HL-60 (cell line): ENCODE data around the gene KIF26A.

ENCODE experiments used
- DNase-seq, 2 experiments: peaks; one replicate each; pipeline ENCODE4 v3.0.0-alpha.2; 2010 to 2020; ENCODE audit warnings: low read depth in 1 of 2, low spot score in 1 of 2
- H3K27ac ChIP-seq: fragments of 250-450 bp; sonication (Bioruptor Pico); replicated peaks from 2 replicates; pipeline ENCODE4 v1.5.1; 2020; ENCODE audit warnings: mild to moderate bottlenecking, moderate library complexity
- H3K27me3 ChIP-seq: fragments of 250-450 bp; sonication (Bioruptor Pico); 2 replicates; pipeline ENCODE4 v1.5.1; 2021; ENCODE audit warnings: mild to moderate bottlenecking, moderate library complexity; ENCODE audit not compliant: insufficient read depth, poor library complexity, severe bottlenecking
- H3K4me3 ChIP-seq: replicated peaks from 2 replicates; pipeline ENCODE4 v1.5.1; 2011; ENCODE audit warnings: mild to moderate bottlenecking, control low read depth, low read length; ENCODE audit not compliant: insufficient read depth
- CTCF ChIP-seq: IDR thresholded peaks from one replicate; pipeline ENCODE4 v1.5.1; 2011; ENCODE audit warnings: low read length, control low read depth, inconsistent platforms; ENCODE audit not compliant: insufficient read depth
- GABPA ChIP-seq: IDR thresholded peaks from 2 replicates; pipeline ENCODE4 v1.6.1; 2012; ENCODE audit warnings: low read depth
- POLR2AphosphoS5 ChIP-seq: IDR thresholded peaks from 2 replicates; pipeline ENCODE4 v1.6.1; 2012; ENCODE audit warnings: low read depth
- REST ChIP-seq: IDR thresholded peaks from 2 replicates; pipeline ENCODE4 v1.6.1; 2012; ENCODE audit warnings: low read depth; ENCODE audit not compliant: insufficient replicate concordance
- SPI1 ChIP-seq: IDR thresholded peaks from 2 replicates; pipeline ENCODE4 v1.6.1; 2012; ENCODE audit warnings: low read depth, mild to moderate bottlenecking, borderline replicate concordance

Gene KIF26A

GRCh38 chr14:104162495-104162894 lies 24.1 kb downstream of the KIF26A start:
- no peaks in the 10 kb centered on the region for H3K27me3 ChIP-seq
- no peak overlapping the region for H3K27ac ChIP-seq
- TF ChIP-seq POLR2AphosphoS5, result no peak
- no peak for TF ChIP-seq SPI1
- TF ChIP-seq CTCF, result no peak
- TF ChIP-seq REST, result no peak
- TF ChIP-seq GABPA, result no peak
- DNase-seq, result no peak
- H3K4me3 ChIP-seq, result no peak overlapping the region

GRCh38 chr14:104163541-104163940 lies 25.2 kb downstream of the KIF26A start:
- no peak for TF ChIP-seq POLR2AphosphoS5
- TF ChIP-seq REST, result no peak
- TF ChIP-seq SPI1, result no peak
- TF ChIP-seq CTCF, result no peak
- no peak for TF ChIP-seq GABPA
- no peak for DNase-seq
- Histone ChIP-seq H3K27me3 (no peaks in the 10 kb centered on the region), H3K4me3 (no peak overlapping the region), H3K27ac (no peak overlapping the region)

- TF ChIP-seq CTCF (no peak), POLR2AphosphoS5 (no peak), GABPA (no peak), REST (no peak), SPI1 (no peak)
Measured at GRCh38 chr14:104164041-104164440, 25.7 kb downstream of the KIF26A start.

More at GRCh38 chr14:104164041-104164440, 25.7 kb downstream of the KIF26A start:
- no peaks in the 10 kb centered on the region for H3K27me3 ChIP-seq
- H3K4me3 ChIP-seq, result no peak overlapping the region
- DNase-seq, result no peak
- H3K27ac ChIP-seq, result no peak overlapping the region
